Loucy (cell line): Measurements from ENCODE around the gene ATRAID.

Experiments used
- H2AFZ ChIP-seq: fragments of 200-600 bp; sonication (generic); 2 replicates; pipeline ENCODE4 v1.6.0; 2016; ENCODE audit warnings: antibody characterized with exemption, mild to moderate bottlenecking, low read length, moderate library complexity
- H3F3A ChIP-seq: fragments of 200-600 bp; 2 replicates; pipeline ENCODE4 v1.6.0; 2016; ENCODE audit warnings: antibody characterized with exemption, low read depth, mild to moderate bottlenecking
- H3K27me3 ChIP-seq: fragments of 200-600 bp; sonication (generic); 2 replicates; pipeline ENCODE4 v1.6.1; 2014; ENCODE audit warnings: low read length, mild to moderate bottlenecking; ENCODE audit not compliant: insufficient read depth, poor library complexity, severe bottlenecking
- H3K36me3 ChIP-seq: fragments of 200-600 bp; sonication (generic); 2 replicates; pipeline ENCODE4 v1.6.1; 2016; ENCODE audit warnings: low read length; ENCODE audit not compliant: insufficient read depth
- H3K4me1 ChIP-seq: fragments of 200-600 bp; sonication (generic); 2 replicates; pipeline ENCODE4 v1.5.1; 2014; ENCODE audit warnings: low read length, mild to moderate bottlenecking; ENCODE audit not compliant: insufficient read depth, poor library complexity, severe bottlenecking
- H3K4me2 ChIP-seq: fragments of 200-600 bp; sonication (generic); 2 replicates; pipeline ENCODE4 v1.6.0; 2014; ENCODE audit warnings: antibody characterized with exemption, low read length, low read depth, mild to moderate bottlenecking; ENCODE audit not compliant: poor library complexity, severe bottlenecking
- H3K4me3 ChIP-seq: fragments of 200-600 bp; sonication (generic); 2 replicates; pipeline ENCODE4 v1.5.1; 2014; ENCODE audit warnings: low read length, mild to moderate bottlenecking, mixed read lengths; ENCODE audit not compliant: poor library complexity, severe bottlenecking
- H3K79me2 ChIP-seq: fragments of 200-600 bp; sonication (generic); 2 replicates; pipeline ENCODE4 v1.6.1; 2014; ENCODE audit warnings: low read length; ENCODE audit not compliant: insufficient read depth
- H3K9ac ChIP-seq: fragments of 200-600 bp; sonication (generic); 2 replicates; pipeline ENCODE4 v1.6.0; 2014; ENCODE audit warnings: mild to moderate bottlenecking, low read depth, low read length, moderate library complexity; ENCODE audit not compliant: poor library complexity, severe bottlenecking
- H3K9me2 ChIP-seq: fragments of 200-600 bp; sonication (generic); replicated peaks from 2 replicates; pipeline ENCODE4 v1.6.1; 2016; ENCODE audit warnings: low read depth, low read length, mixed read lengths
- H3K9me3 ChIP-seq: fragments of 200-600 bp; sonication (generic); 2 replicates; pipeline ENCODE4 v1.6.1; 2014; ENCODE audit warnings: mild to moderate bottlenecking, antibody characterized with exemption, low read length, low read depth; ENCODE audit not compliant: insufficient read depth
- H4K20me1 ChIP-seq: fragments of 200-600 bp; sonication (generic); 2 replicates; pipeline ENCODE4 v1.6.0; 2014; ENCODE audit warnings: antibody characterized with exemption, low read length, mild to moderate bottlenecking; ENCODE audit not compliant: insufficient read depth, poor library complexity, severe bottlenecking
- EZH2phosphoT487 ChIP-seq: fragments of 200-600 bp; IDR thresholded peaks from 2 replicates; pipeline ENCODE4 v1.6.1; 2018; ENCODE audit warnings: antibody characterized with exemption, mild to moderate bottlenecking, moderate library complexity, borderline replicate concordance
- TF ChIP-seq, protein P1 (sequence below): fragments of 200-600 bp; sonication (generic); conservative IDR thresholded peaks from 2 replicates; pipeline ENCODE4 v1.5.1; 2014; ENCODE audit warnings: mild to moderate bottlenecking, antibody characterized with exemption, low read length

ATRAID gene

DNA sequence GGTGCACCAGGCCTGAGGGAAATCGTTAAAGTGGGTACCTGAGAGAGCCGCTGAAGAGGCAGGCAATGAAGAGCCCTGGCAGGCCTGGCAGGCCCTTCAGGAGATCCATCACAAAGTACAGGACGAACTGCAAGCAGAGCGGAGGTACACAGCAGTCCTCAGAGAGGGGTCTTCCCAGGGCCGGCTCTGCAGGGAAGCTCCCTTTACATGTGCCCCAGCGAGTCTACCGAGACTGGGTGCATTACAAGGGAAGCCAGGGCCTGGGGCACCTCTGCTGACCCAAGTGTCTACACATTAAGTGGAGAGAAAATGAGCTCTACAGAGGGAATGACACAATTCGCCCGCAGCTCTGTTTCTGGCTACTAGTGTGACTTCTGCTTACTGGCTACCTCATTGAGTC lies 8.1 kb upstream of the ATRAID start:
- Histone ChIP-seq H3K4me1 (no peaks in the 10 kb centered on the region), H3K9me3 (no peaks in the 10 kb centered on the region), H4K20me1 (no peaks in the 10 kb centered on the region), H2AFZ (no peak overlapping the region), H3F3A (no peaks in the 10 kb centered on the region), H3K4me2 (no peak overlapping the region), H3K9me2 (no peaks in the 10 kb centered on the region), H3K4me3 (no peak overlapping the region), H3K36me3 (peaks cover 55% of the 10 kb centered on the region; the same call in 1 of the 2 replicates), H3K79me2 (peaks cover 4% of the 10 kb centered on the region; the same call in 1 of the 2 replicates), H3K9ac (no peak overlapping the region), H3K27me3 (no peaks in the 10 kb centered on the region)
- TF ChIP-seq, protein P1, sequence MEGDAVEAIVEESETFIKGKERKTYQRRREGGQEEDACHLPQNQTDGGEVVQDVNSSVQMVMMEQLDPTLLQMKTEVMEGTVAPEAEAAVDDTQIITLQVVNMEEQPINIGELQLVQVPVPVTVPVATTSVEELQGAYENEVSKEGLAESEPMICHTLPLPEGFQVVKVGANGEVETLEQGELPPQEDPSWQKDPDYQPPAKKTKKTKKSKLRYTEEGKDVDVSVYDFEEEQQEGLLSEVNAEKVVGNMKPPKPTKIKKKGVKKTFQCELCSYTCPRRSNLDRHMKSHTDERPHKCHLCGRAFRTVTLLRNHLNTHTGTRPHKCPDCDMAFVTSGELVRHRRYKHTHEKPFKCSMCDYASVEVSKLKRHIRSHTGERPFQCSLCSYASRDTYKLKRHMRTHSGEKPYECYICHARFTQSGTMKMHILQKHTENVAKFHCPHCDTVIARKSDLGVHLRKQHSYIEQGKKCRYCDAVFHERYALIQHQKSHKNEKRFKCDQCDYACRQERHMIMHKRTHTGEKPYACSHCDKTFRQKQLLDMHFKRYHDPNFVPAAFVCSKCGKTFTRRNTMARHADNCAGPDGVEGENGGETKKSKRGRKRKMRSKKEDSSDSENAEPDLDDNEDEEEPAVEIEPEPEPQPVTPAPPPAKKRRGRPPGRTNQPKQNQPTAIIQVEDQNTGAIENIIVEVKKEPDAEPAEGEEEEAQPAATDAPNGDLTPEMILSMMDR: no peak
- TF ChIP-seq EZH2phosphoT487: no peak

DNA sequence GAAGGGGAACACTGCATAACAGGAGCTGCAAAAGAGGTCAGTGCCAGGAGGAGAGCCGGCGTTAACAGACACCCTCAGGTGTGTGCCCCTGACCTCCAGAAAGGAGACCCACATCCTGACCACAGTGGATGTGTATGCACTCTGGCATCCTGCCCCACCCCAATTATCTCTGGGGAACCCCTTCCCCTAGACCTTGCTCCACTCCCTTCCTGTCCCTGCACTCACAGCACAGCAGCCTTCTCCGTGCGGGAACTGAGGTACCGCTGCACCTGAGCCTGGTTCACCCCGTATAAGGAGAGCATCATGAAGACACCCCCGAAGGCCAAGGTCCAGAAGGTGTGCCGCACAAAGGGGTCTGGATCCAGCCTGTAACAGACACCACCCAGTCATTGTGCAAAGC lies 7.3 kb upstream of the ATRAID start:
- no peak overlapping the region for H3K9ac ChIP-seq
- no peak overlapping the region for H3K4me3 ChIP-seq
- no peaks in the 10 kb centered on the region for H3K9me2 ChIP-seq
- H3F3A ChIP-seq: no peaks in the 10 kb centered on the region
- peaks cover 54% of the 10 kb centered on the region; the same call in 1 of the 2 replicates for H3K36me3 ChIP-seq
- no peaks in the 10 kb centered on the region for H3K9me3 ChIP-seq
- TF ChIP-seq, protein P1: no peak
- H3K27me3 ChIP-seq: no peaks in the 10 kb centered on the region
- no peak overlapping the region for H2AFZ ChIP-seq
- no peaks in the 10 kb centered on the region for H4K20me1 ChIP-seq
- H3K4me1 ChIP-seq: peaks cover 6% of the 10 kb centered on the region
- no peak overlapping the region for H3K4me2 ChIP-seq
- H3K79me2 ChIP-seq: peaks cover 12% of the 10 kb centered on the region; the same call in 1 of the 2 replicates

DNA sequence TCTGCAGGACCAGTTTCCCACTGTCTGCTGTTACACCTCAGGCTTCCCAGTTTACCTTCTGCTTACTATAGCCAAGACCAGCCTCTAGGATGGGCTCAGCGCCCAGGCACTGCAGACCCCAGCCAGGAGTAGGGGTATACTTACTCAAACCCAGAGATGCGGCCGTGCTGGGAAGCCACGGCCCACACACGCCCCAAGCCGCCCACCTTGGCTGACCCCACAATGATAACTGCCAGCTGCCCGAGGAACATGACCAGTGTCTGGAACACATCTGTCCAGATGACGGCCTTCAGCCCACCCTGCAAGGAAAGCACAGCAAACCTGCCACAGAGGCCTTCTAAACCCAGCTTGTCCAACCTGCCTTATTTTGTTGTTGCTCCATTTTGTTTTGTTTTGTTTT lies 6.6 kb upstream of the ATRAID start:
- Histone ChIP-seq H3K4me2 (no peak overlapping the region), H3K9me2 (no peaks in the 10 kb centered on the region), H3K9ac (no peak overlapping the region), H3K79me2 (peaks cover 18% of the 10 kb centered on the region; the same call in 1 of the 2 replicates), H3K36me3 (peaks cover 47% of the 10 kb centered on the region; the same call in 1 of the 2 replicates), H3K27me3 (no peaks in the 10 kb centered on the region), H3K4me1 (peaks cover 12% of the 10 kb centered on the region), H3F3A (no peaks in the 10 kb centered on the region), H3K4me3 (no peak overlapping the region), H2AFZ (no peak overlapping the region), H4K20me1 (no peaks in the 10 kb centered on the region), H3K9me3 (no peaks in the 10 kb centered on the region)
- TF ChIP-seq EZH2phosphoT487: no peak
- TF ChIP-seq, protein P1: no peak
